Daoy (cell line): ENCODE data around the gene IRF2BP2. TPM values are rescaled to one million over a fixed set of nuclear protein-coding genes. Genes with fewer than 3 reads are reported as not detected.

Source experiments
- DNase-seq: peaks from one replicate; pipeline ENCODE4 v3.0.0-alpha.2; 2015; ENCODE audit warnings: low read depth
- total RNA-seq: library from RNA; depleted of rRNA; stranded (reverse); fragments of >200 nt; shearing (Covaris generic); gene quantifications from 2 replicates; pipeline ENCODE4 v1.2.3, GENCODE V29; 2014

The IRF2BP2 gene
- total RNA-seq, 1 experiment from 2014 or later = 50.6 TPM

DNA sequence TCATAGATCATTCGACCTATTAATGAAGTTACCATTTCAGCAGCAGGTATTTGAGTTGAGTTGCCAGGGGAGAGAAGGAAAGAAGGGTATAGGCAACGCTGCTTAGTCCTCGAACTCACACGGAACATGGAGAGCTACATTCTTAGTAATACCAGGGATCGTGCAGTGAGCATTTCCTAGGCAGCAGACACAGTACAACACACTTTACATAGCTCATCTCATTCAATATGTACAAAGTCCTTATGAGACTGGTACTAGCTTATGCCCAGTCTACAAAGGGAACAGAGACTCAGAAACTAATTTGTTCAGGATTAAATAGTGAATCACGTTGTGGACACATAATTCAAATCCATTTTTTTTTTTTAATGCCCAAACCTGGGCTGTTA, 25.6 kb downstream of the IRF2BP2 start:
- DNase-seq = no peak

- DNase-seq = no peak
Observed at GRCh38 chr1:234583755-234584419, 26.1 kb downstream of the IRF2BP2 start.

- DNase-seq = no peak
Observed at GRCh38 chr1:234582681-234583301, 27.2 kb downstream of the IRF2BP2 start.

DNA sequence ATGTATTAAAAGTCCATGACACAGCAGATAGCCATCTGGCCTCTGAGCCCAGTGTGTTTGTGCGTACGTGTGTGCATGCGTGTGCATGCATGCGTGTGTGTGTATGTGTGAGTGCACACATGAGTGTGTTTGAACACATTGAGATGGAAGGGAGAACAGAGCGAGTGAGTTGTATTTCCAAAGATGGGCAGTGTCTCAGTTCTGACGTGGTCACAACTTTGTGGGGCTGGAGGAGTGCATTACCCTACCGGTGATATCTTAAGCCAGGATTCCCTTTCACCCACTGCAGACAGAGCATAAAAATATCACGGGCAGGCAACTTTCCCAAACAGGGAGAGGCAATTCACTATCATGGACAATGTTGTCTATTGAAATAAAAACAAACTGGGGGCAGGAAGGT, 27.8 kb downstream of the IRF2BP2 start:
- no peak for DNase-seq

DNA sequence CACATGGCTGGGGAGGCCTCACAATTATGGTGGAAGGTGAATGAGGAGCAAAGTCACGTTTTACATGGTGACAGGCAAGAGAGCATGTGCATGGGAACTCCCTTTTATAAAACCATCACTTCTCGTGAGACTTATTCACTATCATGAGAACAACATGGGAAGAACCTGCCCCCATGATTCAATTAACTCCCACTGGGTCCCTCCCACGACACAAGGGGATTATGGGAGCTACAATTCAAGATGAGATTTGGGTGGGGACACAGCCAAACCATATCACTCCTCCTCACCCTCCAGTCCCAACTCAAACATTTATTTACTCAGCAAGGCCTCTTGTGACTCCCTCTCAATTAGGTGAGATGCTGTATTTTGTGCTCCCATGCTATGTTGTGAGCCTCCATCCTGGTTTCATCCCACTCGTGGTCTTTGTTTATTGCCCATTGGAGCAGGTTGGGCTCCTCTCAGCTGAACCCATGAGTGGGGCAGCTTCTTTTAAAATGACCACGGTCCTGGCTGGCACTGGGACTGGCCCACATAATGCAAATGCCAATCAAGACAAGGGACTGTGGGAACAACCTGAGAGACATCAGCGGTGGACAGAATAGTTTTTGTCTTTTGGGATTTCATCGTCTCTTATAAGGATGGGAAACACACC, 28.8 kb downstream of the IRF2BP2 start:
- DNase-seq = no peak

DNA sequence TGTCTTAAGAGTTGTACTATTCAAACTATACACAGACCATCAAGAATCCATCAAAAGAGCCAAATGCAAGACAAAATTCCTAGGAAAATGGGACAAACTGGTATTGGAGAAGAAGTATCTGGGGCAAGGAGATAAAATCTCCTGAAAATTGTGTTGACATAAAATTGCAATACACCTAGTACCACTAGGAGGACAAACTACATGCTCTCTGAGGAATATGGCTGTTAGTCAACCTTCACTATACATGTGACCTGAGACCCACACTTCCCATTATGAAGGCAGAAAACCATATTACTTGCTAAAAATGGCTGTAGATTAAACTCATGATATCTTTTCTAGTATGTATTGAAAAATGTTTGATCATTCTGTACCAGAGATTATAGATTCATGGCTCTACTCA, 30.0 kb downstream of the IRF2BP2 start:
- DNase-seq = no peak

DNA sequence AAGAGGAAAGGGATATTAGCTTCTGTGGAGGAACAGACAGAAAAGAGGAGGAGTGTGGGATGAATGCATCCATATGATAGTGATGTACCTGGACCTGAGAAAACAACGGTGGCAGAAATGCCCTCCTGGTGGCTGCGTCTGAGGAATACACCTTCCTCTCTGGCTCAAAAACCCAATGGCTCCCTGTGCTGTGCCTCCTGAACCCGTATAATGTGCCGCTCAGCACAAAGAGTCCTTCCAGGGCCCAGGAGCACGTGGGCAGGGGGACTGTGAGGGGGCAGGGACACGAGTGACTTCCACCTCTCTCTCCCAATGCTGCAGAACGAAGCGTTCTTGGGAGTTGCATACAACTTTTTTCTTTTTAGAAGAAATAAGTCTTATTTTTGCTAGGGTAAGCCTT, 31.2 kb downstream of the IRF2BP2 start:
- no peak for DNase-seq

GRCh38 chr1:234578087-234578486, 31.9 kb downstream of the IRF2BP2 start:
- DNase-seq = no peak

DNA sequence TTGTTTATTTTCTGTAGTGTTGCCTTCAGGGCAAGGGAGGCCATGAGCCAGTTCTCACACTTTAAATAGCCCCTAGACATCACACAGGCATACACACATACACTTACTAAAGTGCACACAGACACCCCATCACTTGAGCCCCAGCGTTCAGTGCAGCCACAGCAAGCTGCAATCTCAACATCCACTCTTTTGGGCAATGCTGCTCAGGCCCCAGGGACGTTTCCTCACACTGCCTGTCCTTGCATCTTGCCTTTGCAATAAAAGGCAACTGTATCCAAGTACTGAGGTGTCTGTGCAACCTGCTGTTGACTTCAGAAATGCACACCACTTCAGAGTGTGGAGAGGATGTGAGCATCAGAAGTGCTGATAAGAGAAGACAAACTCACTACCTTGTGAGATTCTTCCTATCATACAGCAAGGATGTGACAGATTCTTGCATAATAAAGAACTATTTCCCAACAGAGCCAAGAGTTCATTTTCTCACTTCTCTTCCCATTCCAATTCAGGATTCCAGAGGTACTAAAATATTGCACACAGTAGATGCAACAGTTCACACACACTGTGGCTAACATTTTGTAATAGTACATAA, 36.2 kb downstream of the IRF2BP2 start:
- no peak for DNase-seq

- no peak for DNase-seq
Observed at GRCh38 chr1:234572966-234573365, 37.0 kb downstream of the IRF2BP2 start.

DNA sequence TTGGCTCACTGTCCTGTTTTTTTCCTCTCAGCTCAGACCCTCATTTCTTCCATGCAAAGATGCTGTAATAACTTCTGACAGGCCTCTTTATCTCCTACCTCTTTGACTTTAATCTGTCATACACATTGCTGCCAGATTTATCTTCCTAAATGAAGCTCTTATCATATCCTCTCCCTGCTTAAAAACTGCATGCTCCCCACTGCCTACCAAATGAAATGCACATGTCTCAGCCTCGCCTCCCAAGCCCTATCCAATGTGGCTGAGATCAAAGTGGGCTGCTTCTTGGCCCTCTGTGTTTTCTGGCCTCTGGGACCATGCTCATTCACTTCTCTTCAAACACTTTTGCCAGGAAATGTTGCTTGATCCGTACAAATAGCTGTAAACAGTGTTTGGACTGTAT, 38.3 kb downstream of the IRF2BP2 start:
- no peak for DNase-seq

GRCh38 chr1:234570329-234571120, 39.5 kb downstream of the IRF2BP2 start:
- DNase-seq = no peak

- no peak for DNase-seq
Observed at GRCh38 chr1:234568345-234568744, 41.6 kb downstream of the IRF2BP2 start.

GRCh38 chr1:234565132-234565531, 44.8 kb downstream of the IRF2BP2 start:
- DNase-seq = no peak

- DNase-seq = peak; percentile 97
Observed at GRCh38 chr1:234564035-234565029, 45.6 kb downstream of the IRF2BP2 start.

- no peak for DNase-seq
Observed at GRCh38 chr1:234562334-234562733, 47.6 kb downstream of the IRF2BP2 start.

DNA sequence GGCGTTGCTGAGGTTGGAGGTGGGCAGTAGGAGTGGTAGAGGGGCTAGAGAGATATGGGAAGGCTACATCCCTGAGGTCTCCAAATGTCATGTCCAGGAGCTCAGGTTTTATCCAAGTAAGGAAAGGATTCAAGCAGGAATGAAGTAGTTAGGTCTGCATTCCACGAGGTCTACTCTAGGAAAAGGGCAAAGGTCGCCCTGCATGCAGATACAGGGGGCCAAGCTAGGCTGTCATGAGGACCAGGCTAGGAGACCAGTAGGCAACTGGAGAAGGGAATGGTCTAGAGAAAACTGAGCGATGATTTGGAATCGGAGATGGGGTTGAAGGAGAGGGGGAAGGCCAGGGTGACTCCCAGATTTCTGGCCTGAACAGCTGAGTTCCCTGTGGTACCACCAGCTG, 48.7 kb downstream of the IRF2BP2 start:
- no peak for DNase-seq

DNA sequence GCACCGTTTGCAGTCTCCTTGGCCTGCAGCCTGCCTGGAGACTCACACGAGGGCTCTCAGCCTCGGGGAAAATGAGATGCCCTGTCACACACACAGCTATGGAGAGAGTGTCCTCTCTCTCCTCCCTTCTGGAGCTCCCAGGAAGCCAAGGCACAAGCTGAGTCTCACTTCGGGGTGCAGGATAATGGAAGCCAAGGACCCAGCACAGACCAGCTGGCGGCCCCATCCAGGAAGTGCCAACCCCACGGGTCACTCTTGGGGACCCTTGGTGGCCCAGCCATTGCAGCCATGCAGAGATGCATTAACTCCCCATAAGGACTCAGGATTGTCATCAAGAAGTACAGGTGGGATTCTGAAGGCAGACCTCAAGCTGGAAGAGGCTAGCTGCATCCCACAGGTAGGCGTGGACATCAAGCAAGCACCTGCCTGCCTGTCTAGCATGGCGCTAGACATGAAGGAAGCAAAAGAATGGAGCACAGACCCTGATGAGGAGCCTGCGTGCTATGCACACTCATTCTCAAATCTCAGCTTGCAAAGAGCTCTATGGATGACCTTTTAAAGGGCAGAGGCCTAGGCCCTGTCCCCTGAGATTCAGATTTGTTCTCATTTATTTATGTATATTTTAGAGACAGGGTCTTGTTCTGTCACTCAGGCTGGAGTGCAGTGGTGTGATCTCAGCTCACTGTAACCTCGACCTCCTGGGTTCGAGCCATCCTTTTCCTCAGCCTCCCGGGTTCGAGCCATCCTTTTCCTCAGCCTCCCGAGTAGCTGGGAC, 49.9 kb downstream of the IRF2BP2 start:
- no peak for DNase-seq

DNA sequence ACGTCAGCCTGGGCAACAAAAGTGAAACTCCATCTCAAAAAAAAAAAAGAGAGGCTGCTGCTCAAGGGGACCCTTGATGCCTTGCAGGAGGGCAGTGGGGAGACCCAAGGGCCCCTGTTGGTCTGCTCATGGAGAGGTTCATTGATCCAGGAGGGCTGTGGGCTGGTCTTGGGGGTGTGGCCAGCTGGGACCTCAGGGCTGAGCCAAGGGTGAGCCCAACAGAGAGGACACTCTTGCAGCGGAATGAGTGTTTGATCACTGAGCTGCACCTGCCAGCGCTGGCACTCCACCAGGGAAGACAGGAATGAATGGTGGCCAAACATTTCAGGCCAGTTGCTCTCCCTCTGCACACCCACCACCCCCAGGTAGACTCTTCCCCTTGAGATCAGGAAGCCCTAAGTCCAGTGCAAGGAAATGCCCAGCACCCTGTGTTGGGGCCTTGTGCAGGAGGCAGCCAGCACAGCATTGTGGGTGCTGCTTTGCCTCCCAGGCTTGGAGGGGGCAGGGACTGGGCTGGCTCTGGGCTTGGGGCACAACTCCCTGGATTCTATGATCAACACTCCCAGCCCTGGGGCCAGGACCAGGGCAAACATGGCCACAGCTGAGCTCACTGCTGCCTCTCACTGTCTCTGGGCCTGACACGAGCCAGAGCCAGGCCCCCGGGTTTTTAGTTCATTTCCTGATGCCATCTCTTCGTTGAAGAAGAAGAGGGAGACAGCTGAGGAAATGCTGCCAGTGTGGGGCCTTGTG, 50.7 kb downstream of the IRF2BP2 start:
- DNase-seq = no peak
